GM18858 (cell line): Measurements from ENCODE around the gene CNOT10.
"Not testable (repeated sequence)": the region's sequence is repeated elsewhere in the genome, so short reads cannot be mapped to it uniquely, and the experiment has no call there.

Source experiments
- ATAC-seq: cut with Tn5 transposase; IDR thresholded peaks from one replicate; pipeline ENCODE4 v1.9.1; 2021; ENCODE audit not compliant: unreplicated experiment

The CNOT10 gene

DNA sequence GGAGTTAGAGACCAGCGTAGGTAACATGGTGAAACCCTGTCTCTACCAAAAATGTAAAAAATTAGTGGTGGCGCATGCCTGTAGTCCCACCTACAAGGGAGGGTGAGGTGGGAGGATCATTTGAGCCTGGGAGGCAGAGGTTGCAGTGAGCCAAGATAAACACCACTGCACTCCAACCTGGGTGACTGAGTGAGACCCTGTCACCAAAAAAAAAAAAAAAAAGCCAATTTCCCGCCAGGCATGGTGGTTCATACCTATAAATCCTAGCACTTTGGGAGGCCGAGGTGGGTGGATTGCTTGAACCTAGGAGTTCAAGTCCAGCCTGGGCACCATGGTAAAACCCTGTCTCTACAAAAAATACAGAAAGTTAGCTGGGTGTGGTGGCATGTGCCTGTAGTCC lies 6.9 kb downstream of the CNOT10 start:
- ATAC-seq = no peak

DNA sequence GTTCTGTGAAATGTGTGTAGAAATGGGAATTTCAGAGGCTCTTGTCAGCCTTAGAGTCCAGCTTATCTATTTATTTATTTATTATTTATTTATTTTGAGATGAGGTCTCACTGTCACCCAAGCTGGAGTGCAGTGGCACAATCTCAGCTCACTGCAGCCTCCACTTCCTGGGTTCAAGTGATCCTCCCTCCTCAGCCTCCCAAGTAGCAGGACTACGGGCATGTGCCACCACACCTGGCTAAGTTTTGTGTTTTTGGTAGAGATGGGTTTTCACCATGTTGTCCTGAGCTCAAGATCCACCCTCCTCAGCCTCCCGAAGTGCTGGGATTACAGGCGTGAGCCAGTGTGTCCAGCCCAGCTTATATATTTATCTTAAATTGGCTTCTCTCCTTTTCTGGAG lies 11.5 kb downstream of the CNOT10 start:
- ATAC-seq = no peak

DNA sequence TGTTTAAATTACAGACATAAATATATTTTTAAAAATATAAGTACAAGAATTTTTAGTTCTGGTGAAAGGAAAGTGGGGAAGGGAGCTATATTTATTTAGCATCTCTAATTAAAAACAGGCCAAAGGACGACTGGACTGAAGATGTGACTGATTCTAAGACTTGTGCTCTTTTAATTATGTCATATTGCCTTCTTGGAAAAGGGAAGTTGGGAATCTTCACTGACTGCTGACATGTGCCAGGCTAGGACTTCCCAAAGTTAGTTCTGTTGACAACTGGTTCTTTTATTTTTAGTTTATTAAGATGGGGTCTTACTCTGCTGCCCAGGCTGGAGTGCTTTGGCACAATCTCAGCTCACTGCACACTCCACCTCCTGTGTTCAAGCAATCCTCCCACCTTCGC lies 13.5 kb downstream of the CNOT10 start:
- no peak for ATAC-seq

DNA sequence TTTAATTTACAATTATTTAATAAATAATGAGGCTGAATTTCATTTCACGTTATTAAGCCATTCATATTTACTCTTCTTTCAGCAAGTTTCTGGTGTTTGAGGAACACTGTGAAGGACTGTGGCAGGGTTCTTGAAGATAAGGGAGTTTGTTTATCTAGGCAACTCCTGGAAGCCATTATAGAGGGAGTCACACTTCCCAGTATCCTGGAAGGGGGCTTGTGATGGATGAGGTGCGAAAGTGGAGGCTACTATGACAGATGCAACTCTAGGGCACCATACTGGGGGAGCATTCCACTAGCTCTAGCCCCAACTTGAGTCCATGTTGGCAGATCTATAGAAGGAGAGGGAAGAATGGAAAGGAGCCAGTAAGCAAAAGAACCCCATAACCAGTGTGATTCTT lies 14.4 kb downstream of the CNOT10 start:
- no peak for ATAC-seq

DNA sequence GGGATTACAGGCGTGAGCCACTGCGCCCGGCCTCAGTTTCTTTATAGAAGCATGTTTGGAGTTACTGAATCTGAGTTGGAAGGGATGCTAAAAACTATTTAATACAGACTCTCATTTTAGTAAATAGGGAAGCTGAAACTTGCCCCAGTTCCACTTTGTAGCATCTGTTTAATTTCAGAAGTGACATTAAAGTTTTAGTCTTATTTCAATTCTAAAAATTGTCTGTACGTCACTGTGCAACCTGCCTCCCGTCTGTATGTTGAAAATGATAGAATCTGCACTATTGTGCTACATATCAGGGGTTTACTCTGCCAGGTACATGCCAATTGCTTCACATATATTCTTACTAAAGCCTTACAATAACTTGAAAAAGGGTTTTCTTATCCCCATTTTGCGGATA lies 15.3 kb downstream of the CNOT10 start:
- no peak for ATAC-seq

DNA sequence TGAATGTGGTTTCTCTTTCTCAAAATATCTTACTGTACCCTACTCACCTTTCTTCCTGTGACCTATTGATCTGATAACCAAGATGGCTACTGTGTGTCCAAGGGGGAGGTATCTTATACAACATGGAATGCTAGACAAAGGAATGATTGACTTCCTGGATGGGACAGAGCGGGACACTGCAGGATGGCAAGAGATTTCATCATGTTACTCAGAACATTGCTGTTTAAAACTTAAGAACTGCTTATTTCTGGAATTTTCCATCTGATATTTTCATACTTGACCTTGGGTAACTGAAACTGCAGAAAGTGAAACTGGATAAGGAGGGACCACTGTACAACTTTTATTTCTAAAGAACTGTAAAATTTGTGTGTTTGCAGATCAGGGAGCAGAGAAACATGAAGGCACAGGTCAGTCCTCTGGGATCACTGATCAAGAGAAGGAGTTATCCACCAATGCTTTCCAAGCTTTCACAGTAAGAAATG lies 18.5 kb downstream of the CNOT10 start:
- ATAC-seq = no peak

DNA sequence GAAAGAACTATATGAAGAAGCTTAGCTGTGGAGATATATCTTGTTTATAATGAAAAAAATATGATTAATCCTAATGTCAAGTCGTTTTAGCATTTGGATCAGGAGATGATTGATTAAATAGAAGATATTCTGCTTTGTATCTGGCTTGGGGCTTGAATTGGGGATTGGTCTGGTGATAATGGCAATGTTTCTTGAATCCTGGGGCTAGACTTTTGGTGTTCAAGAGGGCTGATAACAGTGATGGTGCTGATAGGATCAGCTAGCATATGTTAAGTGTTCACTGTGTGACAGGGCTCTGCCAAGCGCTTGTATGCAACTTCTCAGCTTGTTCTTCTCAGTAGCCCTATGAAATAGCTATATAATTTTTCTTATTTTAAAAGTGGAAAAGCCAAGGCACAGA lies 20.2 kb downstream of the CNOT10 start:
- ATAC-seq = no peak

DNA sequence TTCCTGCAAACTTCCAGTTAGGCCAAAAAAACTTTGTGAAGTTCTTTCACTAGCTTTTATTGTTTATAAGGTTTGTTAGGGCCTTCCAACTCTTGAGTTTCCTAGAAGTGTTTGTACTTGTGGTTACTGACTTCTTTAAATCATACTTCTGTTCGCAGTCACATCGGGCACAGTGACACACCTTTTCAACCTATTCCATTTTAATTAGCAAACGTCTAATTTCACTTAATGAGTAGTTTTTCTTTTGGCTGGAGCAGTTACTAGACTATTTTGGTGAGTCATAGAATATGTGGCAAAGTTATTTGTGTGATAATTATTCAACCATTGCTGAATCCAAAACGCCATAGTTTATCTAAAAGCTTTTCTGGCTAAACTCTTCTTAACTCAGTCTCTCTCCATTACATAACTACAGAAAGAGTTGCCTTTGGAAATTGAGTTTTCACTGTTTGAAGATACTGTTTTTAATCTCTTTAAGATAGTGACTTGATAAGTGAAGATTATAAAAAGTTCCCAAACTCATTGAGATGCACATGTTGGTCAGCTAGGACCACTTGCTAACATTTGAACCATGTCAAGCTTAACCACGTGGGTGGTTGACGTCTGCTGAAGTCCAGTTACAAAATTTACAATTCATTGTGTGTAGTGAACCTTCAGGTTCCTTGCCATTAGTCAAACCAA lies 21.5 kb downstream of the CNOT10 start:
- no peak for ATAC-seq

DNA sequence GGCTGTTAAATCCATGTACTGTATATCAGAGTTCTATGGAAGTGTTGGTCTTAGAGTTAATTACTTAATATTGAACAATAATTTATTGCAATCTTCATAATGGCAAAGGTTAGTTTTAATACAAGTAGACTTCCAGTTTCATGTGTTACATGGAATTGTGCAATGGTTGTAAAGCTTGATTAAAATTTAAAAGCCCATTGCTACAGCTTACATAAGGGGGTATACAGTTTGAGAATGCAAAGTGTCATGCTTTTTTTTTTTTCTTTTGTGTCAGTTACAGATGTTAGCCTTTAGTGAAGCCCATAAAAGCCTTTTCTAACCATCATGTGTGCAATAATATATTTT lies 22.0 kb downstream of the CNOT10 start:
- ATAC-seq = no peak

DNA sequence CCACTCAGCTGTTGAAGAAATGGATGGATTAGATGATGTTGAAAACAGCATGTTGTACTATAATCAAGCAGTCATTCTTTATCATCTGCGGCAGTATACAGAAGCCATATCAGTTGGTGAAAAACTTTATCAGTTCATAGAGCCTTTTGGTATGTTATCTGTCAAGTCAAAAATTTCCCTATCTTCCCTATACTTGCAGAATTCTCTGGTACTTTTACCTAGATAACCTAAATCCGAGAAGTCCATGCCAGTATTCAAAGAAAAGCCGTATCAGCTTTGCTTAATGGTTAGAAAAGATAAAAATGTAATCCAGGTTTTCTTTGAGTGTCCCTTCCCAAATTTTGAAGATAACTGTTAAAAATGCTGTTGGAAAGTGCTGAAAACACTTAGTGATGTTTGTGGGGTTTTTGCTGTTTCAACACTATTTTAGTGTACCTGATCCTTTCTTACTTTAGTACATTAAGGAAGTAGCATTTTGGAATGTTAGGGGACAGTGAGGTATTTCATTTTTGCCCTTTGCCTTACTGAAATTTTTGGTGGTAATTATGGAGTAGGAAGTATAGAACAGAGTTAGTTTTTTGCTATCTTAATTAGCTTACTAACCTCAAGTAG lies 23.8 kb downstream of the CNOT10 start:
- ATAC-seq = no peak

DNA sequence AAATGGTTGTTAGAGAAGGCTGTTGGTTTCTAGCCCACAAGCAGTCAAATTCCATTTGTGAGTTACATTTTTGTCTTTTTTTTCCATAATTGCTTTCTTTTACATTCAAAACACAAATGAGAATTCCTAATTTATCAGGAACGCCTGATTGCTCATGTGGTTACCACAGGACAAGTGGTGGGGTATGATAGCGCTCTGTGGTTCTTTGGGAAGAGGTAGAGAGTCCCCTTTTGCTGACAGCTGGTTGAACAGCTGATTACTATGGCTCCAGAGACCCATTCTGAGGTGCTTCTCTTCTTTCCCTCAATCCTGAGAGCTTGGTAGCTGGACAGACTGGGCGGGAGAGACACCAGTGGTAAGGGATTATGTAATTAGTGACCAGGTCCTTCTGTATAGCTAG lies 24.4 kb downstream of the CNOT10 start:
- ATAC-seq = no peak

DNA sequence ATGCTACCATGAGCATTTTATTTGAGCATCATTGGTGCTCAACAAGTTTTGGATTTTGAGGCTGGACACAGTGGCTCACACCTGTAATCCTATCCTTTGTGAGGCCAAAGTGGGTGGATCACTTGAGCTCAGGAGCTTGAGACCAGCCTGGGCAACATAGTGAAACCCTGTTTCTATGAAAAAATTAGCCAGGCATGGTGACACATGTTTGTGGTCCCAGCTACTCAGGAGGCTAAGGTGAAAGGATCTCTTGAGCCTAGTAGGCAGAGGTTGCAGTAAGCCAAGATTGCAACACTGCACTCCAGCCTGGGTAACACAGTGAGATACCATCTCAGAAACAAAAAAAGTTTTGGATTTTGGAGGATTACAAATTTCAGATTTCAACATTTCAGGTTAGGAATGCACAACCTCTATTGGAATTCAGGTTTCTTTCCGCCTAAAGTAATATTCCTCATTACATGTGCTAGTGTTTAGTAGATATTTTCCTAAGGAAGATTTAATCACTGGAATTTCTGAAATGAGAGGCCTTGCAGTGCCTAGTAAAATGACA lies 27.6 kb downstream of the CNOT10 start:
- ATAC-seq = no peak

DNA sequence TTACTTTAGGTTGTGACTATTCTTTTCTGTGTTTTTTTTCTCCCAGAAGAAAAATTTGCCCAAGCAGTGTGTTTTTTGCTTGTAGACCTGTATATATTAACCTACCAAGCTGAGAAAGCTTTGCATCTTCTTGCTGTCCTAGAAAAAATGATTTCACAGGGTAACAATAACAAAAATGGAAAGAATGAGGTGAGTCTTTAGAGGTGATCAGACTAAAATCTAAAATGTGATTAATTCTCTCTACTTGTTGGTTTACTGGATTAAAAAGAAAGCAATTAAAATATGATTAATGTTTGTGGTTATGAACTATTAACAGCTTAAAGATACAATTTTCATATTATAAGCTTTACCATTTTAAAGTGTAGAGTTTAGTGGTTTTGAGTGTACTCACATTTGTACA lies 28.2 kb downstream of the CNOT10 start:
- ATAC-seq = no peak

DNA sequence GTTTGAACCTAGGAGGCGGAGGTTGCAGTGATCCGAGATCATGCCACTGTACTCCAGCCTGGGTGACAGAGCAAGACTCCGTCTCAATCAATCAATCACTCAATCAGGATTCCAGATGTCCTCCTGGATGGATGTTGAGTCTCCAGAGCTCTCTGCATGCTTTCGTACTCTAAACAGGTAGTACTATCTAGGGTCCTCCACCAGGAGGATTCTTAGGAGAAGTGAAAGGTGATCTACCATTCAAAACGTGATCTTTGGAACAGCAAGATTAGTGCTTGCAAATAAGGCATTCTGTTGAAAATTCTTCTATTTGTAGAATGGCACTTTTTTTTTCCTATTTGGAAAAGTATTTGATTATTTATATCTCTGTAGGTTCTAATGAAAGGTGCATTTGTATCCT lies 34.3 kb downstream of the CNOT10 start:
- no peak for ATAC-seq

DNA sequence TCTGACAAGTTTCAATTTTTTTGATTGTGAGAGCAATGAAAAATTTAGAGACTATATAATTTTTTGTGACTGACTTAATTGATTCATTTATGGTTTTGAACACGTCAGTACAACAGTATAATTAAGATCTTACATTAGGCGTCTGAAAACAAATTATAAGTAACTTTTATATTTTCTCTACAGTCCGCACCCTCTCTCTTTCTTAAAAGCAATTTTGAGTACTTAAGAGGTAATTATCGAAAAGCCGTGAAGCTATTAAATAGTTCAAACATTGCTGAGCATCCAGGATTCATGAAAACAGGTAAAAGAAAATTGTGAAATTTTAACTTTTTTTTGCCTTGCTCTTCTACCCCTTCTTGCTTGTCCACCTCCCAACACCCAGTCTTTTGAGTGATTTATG lies 34.9 kb downstream of the CNOT10 start:
- no peak for ATAC-seq

DNA sequence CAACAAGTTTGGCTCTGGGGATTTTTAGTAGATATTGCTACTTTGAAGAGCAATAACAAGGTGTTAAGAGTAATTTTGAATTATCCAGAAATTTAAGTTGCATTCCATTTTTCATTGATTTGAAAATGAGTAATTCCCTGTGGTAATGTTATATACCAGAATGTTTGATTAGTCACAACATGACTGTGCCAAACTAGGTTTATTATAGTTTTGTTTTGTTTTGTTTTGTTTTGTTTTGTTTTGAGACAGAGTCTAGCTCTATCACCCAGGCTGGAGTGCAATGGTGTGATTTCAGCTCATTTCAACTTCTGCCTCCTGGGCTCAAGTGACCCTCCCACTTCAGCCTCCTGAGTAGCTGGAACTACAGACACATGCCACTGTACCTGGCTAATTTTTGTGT lies 40.7 kb downstream of the CNOT10 start:
- ATAC-seq = no peak

DNA sequence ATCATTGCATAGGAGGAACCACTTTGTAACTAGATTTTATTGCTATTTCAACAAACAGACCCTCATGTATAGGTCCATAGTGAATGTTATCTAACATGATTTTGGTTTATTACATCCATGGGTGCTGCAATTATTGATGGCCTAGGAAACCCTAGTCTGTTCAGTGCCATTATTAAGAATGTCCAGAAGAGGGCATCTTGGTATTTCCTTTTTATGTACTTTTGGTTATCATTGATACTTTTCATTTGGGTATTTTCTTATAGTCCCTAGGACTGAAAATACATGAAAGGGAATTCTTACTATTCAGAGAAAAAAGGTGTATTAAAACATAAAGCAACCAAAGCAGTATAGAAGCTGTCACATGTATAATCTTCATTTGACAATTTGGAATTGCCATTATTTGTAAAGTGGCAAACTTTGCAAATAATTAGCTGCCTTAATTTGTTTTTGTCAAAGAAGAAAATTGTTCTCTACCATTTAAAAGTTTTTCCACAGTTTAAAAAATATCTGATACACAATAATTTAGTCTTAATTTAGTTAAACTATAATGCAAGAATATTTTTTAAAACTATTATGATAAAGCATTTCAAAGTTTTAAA lies 48.7 kb downstream of the CNOT10 start:
- ATAC-seq = no peak

DNA sequence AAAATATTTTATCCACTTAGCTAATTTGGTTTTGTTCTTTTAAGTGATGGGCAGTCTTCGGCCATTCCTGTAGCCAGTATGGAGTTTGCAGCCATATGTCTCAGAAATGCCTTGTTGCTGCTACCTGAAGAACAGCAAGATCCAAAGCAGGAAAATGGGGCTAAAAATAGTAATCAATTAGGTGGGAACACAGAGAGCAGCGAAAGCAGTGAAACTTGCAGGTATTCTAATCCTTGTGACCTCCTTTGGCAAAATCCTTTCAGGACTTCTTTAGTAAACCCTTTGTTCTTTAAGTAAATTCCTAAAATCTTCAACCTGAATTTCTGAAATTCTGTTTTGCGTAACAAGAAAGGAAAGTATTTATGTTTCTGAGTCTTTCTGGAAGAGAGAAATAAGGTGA lies 49.8 kb downstream of the CNOT10 start:
- no peak for ATAC-seq

DNA sequence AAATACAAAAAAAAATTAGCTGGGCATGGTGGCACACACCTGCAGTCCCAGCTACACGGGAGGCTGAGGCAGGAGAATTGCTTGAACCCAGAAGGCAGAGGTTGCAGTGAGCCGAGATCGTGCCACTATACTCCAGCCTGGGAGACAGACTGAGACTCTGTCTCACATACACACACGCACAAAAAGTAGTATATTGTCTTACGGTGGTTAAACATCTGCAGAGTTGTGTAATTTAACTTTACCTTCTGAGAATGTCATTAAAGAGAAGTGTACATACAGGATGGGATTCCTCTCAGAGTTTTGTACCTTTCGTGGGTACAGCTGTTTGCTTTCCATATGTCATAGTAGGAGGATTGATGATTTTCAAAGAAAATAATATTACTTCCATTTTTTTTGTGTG lies 58.5 kb downstream of the CNOT10 start:
- ATAC-seq = not testable (repeated sequence)

DNA sequence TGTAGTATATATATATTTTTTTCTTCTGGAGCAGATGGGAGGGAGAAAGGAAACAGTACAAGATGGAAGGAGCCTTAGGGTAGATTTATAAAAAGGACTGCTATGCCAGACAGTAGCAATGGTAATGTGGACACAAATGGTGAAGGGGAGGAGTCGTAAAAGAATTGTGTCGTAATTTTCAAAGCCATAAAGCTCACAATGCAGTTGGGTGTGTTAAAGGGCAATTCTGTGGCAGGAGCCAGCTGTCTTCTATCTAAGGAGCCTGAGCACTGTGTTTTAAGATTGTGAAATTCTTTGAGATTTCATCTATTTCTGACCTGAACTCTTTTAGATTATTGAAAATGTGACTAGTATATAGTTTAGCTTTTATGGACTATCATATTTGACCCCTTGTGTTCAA lies 58.9 kb downstream of the CNOT10 start:
- ATAC-seq = no peak

DNA sequence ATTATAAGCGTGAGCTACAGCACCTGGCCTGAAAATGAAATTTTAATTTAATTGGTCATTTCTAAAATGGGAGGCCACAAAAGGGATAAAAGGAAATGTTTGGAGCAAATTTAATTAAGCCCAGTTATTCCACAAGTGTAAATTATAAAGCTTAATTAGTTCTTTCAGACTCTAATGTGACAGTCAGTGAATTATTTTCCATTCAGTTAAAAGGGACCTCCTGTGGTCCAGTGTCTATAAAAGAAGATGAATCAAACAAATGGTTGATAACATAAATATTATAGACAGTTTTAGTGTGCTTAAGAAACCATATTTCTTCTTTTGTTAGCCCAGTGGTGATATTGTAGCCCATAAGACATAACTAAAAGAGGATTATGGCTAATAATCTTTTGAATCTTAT lies 66.4 kb downstream of the CNOT10 start:
- no peak for ATAC-seq

DNA sequence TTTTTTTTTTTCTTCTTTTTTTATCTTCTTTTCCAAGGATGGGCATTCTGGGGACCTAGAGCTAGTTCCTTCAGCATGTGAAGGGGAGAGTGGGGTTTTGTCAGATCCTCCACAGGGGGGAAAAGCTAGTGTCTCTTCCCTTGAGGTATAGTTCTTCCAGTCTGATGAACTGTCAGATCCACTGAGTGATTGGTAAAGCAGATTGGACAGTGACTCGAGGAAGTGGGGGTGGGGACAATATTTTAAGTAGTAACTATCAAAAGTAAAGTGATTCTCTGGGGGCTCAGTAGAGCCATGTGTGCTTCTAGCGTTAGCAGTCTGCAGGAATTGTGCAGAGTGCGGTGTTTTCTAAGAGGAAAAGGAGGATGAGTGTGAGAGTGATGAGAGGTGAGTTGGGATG lies 70.8 kb downstream of the CNOT10 start:
- no peak for ATAC-seq
